Muscle layer of colon (tissue), 2 donors: Measurements from ENCODE around the gene MAP3K1.

Experiments used
- H3K27ac ChIP-seq: one replicate; pipeline ENCODE4 v1.7.0; 2013; ENCODE audit warnings: low read depth, mild to moderate bottlenecking, low read length, moderate library complexity
- H3K27me3 ChIP-seq, 2 donors: one replicate each; pipeline ENCODE4 v1.7.0; 2013; ENCODE audit warnings: low read length in 2 of 2, mild to moderate bottlenecking in 2 of 2; ENCODE audit not compliant: insufficient read depth in 2 of 2, control insufficient read depth in 1 of 2
- H3K36me3 ChIP-seq: one replicate; pipeline ENCODE4 v1.7.0; 2013; ENCODE audit warnings: mild to moderate bottlenecking, low read length; ENCODE audit not compliant: insufficient read depth
- H3K4me1 ChIP-seq: one replicate; pipeline ENCODE4 v1.7.0; 2013; ENCODE audit warnings: mild to moderate bottlenecking, low read length; ENCODE audit not compliant: insufficient read depth
- H3K4me3 ChIP-seq, 2 donors: one replicate each; pipeline ENCODE4 v1.7.0; 2013; ENCODE audit warnings: low read length in 2 of 2, low read depth in 1 of 2, mild to moderate bottlenecking in 1 of 2, moderate library complexity in 1 of 2
- H3K9ac ChIP-seq: one replicate; pipeline ENCODE4 v1.7.0; 2013; ENCODE audit warnings: low read length
- H3K9me3 ChIP-seq: one replicate; pipeline ENCODE4 v1.7.0; 2013; ENCODE audit warnings: mild to moderate bottlenecking, low read length
- donor health status: abdominal sarcoma.
- donor health status: Adenocarcinoma of cecum.

Gene MAP3K1

DNA sequence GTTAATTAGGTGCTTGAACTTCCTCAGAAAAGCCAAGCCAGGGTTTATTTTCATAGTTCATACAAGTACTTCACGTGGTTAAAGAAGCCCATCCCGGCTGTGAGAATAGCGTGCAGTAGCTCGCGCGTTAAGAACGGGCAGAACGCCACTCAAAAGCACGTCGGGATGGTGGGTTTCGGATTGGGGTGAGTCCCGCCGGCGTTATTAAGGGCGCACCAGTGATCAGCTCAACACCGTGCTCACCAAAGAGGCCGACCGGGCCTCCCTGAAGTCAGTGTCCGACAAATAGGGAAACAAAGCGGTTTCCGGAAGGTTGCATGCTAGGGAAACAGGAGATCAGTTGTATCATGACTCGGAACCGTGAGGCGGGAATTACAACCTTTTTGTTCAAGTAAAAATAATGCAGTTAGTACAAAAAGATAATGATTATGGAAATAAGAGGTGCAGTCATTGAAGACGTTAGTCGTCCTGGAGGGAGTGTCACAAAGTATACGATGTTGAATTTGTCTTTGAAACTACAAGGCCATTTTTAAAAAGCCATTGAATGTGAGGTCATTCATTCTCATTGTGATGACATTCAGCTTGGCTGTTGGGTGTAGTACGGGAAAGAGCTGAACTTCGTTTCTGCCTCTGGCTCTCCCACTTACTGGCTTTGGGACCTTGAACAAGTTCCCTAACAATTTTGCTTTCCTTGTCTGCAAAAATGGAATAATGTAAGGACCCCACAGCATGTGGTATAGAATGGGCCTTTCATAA is 95.0 kb downstream of the MAP3K1 start:
- H3K4me3 ChIP-seq, result peak overlapping the region; percentile 81 to 98
- no peaks in the 10 kb centered on the region for H3K36me3 ChIP-seq
- H3K27ac ChIP-seq, result peak overlapping the region; percentile 99

GRCh38 chr5:56913766-56914165 is 98.4 kb downstream of the MAP3K1 start:
- no peaks in the 10 kb centered on the region for H3K4me1 ChIP-seq

More for the DNA sequence above, 95.0 kb downstream of the MAP3K1 start:
- H3K9me3 ChIP-seq, result no peaks in the 10 kb centered on the region
- H3K9ac ChIP-seq, result peak overlapping the region; percentile 92
- H3K27me3 ChIP-seq, result no peaks in the 10 kb centered on the region
- H3K4me1 ChIP-seq, result no peaks in the 10 kb centered on the region

DNA sequence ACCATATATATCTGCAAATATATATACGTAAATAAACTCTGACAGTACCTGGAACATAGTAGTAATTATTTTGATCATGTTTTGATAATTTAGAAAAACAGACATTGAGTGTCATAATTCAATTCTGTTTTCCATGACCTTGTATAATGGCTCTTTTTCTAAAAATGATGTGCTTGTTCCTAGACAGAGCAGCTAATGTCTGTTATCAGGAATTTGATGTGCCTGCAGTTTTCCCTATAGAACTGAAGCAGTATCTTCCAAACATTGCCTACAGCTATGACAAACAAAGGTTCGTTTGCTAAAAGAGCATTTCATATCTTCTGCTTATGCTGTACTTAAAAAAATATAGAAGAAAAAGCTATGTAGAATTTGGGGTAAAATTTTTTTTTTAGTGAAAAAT is 99.3 kb downstream of the MAP3K1 start:
- Histone ChIP-seq H3K27ac (no peak overlapping the region), H3K4me1 (no peaks in the 10 kb centered on the region), H3K9me3 (no peaks in the 10 kb centered on the region), H3K9ac (no peak overlapping the region), H3K36me3 (no peaks in the 10 kb centered on the region), H3K27me3 (no peaks in the 10 kb centered on the region), H3K4me3 (no peak overlapping the region)

More at GRCh38 chr5:56913766-56914165, 98.4 kb downstream of the MAP3K1 start:
- H3K27me3 ChIP-seq, result no peaks in the 10 kb centered on the region
- no peaks in the 10 kb centered on the region for H3K9me3 ChIP-seq
- H3K27ac ChIP-seq, result no peak overlapping the region
- H3K36me3 ChIP-seq, result no peaks in the 10 kb centered on the region
- H3K9ac ChIP-seq, result no peak overlapping the region
- H3K4me3 ChIP-seq, result no peak overlapping the region

GRCh38 chr5:56917534-56917933 is 102.2 kb downstream of the MAP3K1 start:
- H3K9me3 ChIP-seq, result no peaks in the 10 kb centered on the region
- H3K27ac ChIP-seq, result no peak overlapping the region
- H3K9ac ChIP-seq, result no peak overlapping the region

GRCh38 chr5:56918054-56918453 is 102.7 kb downstream of the MAP3K1 start:
- Histone ChIP-seq H3K9me3 (no peaks in the 10 kb centered on the region), H3K9ac (no peak overlapping the region), H3K27me3 (no peaks in the 10 kb centered on the region), H3K36me3 (peaks cover 21% of the 10 kb centered on the region), H3K4me1 (no peaks in the 10 kb centered on the region), H3K4me3 (no peak overlapping the region), H3K27ac (no peak overlapping the region)

More at GRCh38 chr5:56917534-56917933, 102.2 kb downstream of the MAP3K1 start:
- Histone ChIP-seq H3K4me1 (no peaks in the 10 kb centered on the region), H3K36me3 (peaks cover 16% of the 10 kb centered on the region), H3K4me3 (no peak overlapping the region), H3K27me3 (no peaks in the 10 kb centered on the region)

GRCh38 chr5:56919942-56920662 is 104.8 kb downstream of the MAP3K1 start:
- Histone ChIP-seq H3K4me3 (no peak overlapping the region), H3K9me3 (no peaks in the 10 kb centered on the region), H3K4me1 (no peaks in the 10 kb centered on the region), H3K27ac (no peak overlapping the region), H3K36me3 (peaks cover 37% of the 10 kb centered on the region), H3K9ac (no peak overlapping the region), H3K27me3 (no peaks in the 10 kb centered on the region)

- Histone ChIP-seq H3K27ac (no peak overlapping the region), H3K4me3 (no peak overlapping the region), H3K9ac (no peak overlapping the region), H3K4me1 (no peaks in the 10 kb centered on the region), H3K36me3 (peaks cover 58% of the 10 kb centered on the region), H3K9me3 (no peaks in the 10 kb centered on the region), H3K27me3 (no peaks in the 10 kb centered on the region)
Measured at GRCh38 chr5:56922922-56923321, 107.6 kb downstream of the MAP3K1 start.

- Histone ChIP-seq H3K4me1 (no peaks in the 10 kb centered on the region), H3K4me3 (no peak overlapping the region), H3K9me3 (no peaks in the 10 kb centered on the region), H3K9ac (no peak overlapping the region), H3K27me3 (no peaks in the 10 kb centered on the region), H3K36me3 (peaks cover 59% of the 10 kb centered on the region), H3K27ac (no peak overlapping the region)
Measured at GRCh38 chr5:56934325-56934724, 119.0 kb downstream of the MAP3K1 start.

DNA sequence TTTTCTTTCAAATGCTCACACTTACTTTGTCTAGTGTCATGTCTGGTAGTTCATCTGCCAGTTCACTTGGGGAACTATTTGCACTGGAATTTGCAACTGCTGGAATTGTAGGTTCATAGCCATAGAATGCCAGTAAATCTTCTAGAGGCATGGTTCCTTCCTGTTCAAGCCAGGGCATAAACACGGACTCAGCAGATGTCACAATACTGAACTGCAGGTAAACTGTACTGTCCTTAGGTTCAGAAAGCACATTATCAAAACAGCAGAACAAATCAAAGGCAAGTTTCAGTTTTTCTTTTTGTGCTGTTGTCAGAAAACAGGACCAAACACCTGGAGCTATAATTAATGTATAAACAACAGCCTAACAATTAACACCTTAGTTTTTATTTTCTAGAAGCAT is 123.5 kb downstream of the MAP3K1 start:
- Histone ChIP-seq H3K27ac (no peak overlapping the region), H3K9me3 (no peaks in the 10 kb centered on the region), H3K9ac (no peak overlapping the region), H3K4me1 (no peaks in the 10 kb centered on the region), H3K4me3 (no peak overlapping the region), H3K27me3 (no peaks in the 10 kb centered on the region), H3K36me3 (peaks cover 59% of the 10 kb centered on the region)

GRCh38 chr5:56941981-56942380 is 126.6 kb downstream of the MAP3K1 start:
- Histone ChIP-seq H3K4me1 (no peaks in the 10 kb centered on the region), H3K9ac (no peak overlapping the region), H3K27ac (no peak overlapping the region), H3K4me3 (no peak overlapping the region), H3K36me3 (peaks cover 54% of the 10 kb centered on the region), H3K27me3 (no peaks in the 10 kb centered on the region), H3K9me3 (no peaks in the 10 kb centered on the region)
